Esophagus squamous epithelium (tissue), 5 donors: ENCODE results near the gene UNC5B. TPM values are rescaled to one million over a fixed set of nuclear protein-coding genes. Genes with fewer than 3 reads are reported as not detected.
A peak's percentile ranks its signal among the peaks of the same experiment; 100 is the strongest.

ENCODE experiments used
- DNase-seq: peaks from one replicate; lab custom pipeline; 2025; lab: John Stamatoyannopoulos, UW
- H3K27ac ChIP-seq, 4 donors: fragments of 200-600 bp; sonication (generic); one replicate each; pipeline ENCODE4 v1.5.1; 2016 to 2019; ENCODE audit warnings: mild to moderate bottlenecking in 1 of 4
- H3K27me3 ChIP-seq, 4 donors: fragments of 200-600 bp; sonication (generic); 1 replicate in 3 of 4; 2 replicates in 1 of 4; pipeline versions ENCODE4 v1.5.1 to v1.6.0; 2017 to 2021; ENCODE audit warnings: antibody characterized with exemption in 1 of 4
- H3K36me3 ChIP-seq, 3 donors: fragments of 200-600 bp; sonication (generic); one replicate each; pipeline ENCODE4 v1.5.1; 2016 to 2019
- H3K4me1 ChIP-seq, 3 donors: fragments of 200-600 bp; sonication (generic); one replicate each; pipeline ENCODE4 v1.5.1; 2017 to 2019
- H3K4me3 ChIP-seq, 4 donors: fragments of 200-600 bp; sonication (generic); 1 replicate in 3 of 4; 2 replicates in 1 of 4; pipeline ENCODE4 v1.5.1; 2016 to 2019; ENCODE audit warnings: mild to moderate bottlenecking in 2 of 4, moderate library complexity in 1 of 4
- H3K9me3 ChIP-seq, 3 donors: fragments of 200-600 bp; sonication (generic); one replicate each; pipeline ENCODE4 v1.5.1; 2016 to 2019
- CTCF ChIP-seq, 6 experiments: fragments of 450-650 bp in 4 of 6; fragments of 200-600 bp in 2 of 6; sonication (generic) in 2 of 6; IDR thresholded peaks; one replicate each; pipeline ENCODE4 v1.5.1; 2016 to 2019; ENCODE audit warnings: antibody characterized with exemption in 6 of 6, mild to moderate bottlenecking in 4 of 6, moderate library complexity in 4 of 6
- POLR2A ChIP-seq, 4 donors: fragments of 450-650 bp; IDR thresholded peaks; one replicate each; pipeline ENCODE4 v1.6.1; 2017; ENCODE audit warnings: antibody characterized with exemption in 4 of 4, mild to moderate bottlenecking in 4 of 4, moderate library complexity in 3 of 4
- WGBS, 2 donors: methylation state at CpG; one replicate each; pipeline ENCODE4 v1.1.5; 2018; 5-methylcytosine and 5-hydroxymethylcytosine counted together
- intact Hi-C: fragments of 100-400 bp; cut with DNase I; formaldehyde crosslinking; loops from one replicate; pipeline ENCODE4 v1.15.0; 2022
- total RNA-seq, 4 donors: library from RNA; depleted of rRNA; stranded (reverse); fragments of >200 nt; gene quantifications; one replicate each; pipeline ENCODE4 v1.1.0, GENCODE V29; 2016
- donor health status: DM: yes; HTN: yes; CAD: no.

Gene UNC5B
- total RNA-seq, 4 donors from 2014 or later: 18.9 to 48.1 (median 28.4) TPM

GRCh38 chr10:71285180-71285545 lies 72.8 kb downstream of the UNC5B start:
- intact Hi-C loops: loop anchor here (5.0 kb wide), 1 partner anchor 363 kb away; no protein-coding TSS in a partner anchor
- no CpG with 5 or more reads among the region's 11 CpGs for WGBS, 2 donors
- Histone ChIP-seq H3K9me3 (no peaks in the 10 kb centered on the region), H3K36me3 (peaks cover 4 to 100% (median 7%) of the 10 kb centered on the region in 3 donors), H3K4me1 (no peaks in the 10 kb centered on the region), H3K4me3 (no peak overlapping the region), H3K27me3 (no peaks in the 10 kb centered on the region), H3K27ac (no peak overlapping the region)
- TF ChIP-seq POLR2A (IDR thresholded peaks at IDR 0.05): no peak
- TF ChIP-seq CTCF (IDR thresholded peaks at IDR 0.05): peak; percentile 30 to 77 (median 64)
- no peak for DNase-seq

GRCh38 chr10:71285986-71286385 lies 73.6 kb downstream of the UNC5B start:
- intact Hi-C loops: loop anchor here (5.0 kb wide), 1 partner anchor 364 kb away; no protein-coding TSS in a partner anchor
- Histone ChIP-seq H3K36me3 (peaks cover 4 to 100% (median 7%) of the 10 kb centered on the region in 3 donors), H3K4me1 (no peaks in the 10 kb centered on the region), H3K27ac (no peak overlapping the region), H3K9me3 (no peaks in the 10 kb centered on the region), H3K27me3 (no peaks in the 10 kb centered on the region), H3K4me3 (no peak overlapping the region)
- TF ChIP-seq CTCF (IDR thresholded peaks at IDR 0.05) (no peak), POLR2A (IDR thresholded peaks at IDR 0.05) (no peak)
- no peak for DNase-seq
- WGBS, 2 donors: 65 to 90% methylated on average over 2 to 3 of the region's 4 CpGs

- intact Hi-C loops: loop anchor here (5.0 kb wide), 1 partner anchor 364 kb away; no protein-coding TSS in a partner anchor
- Histone ChIP-seq H3K27me3 (no peaks in the 10 kb centered on the region), H3K4me1 (no peaks in the 10 kb centered on the region), H3K36me3 (peaks cover 7 to 100% (median 12%) of the 10 kb centered on the region in 3 donors), H3K27ac (no peak overlapping the region), H3K4me3 (no peak overlapping the region), H3K9me3 (no peaks in the 10 kb centered on the region)
- DNase-seq: no peak
- 58 to 100% methylated on average over 2 to 3 of the region's 17 CpGs for WGBS, 2 donors
- TF ChIP-seq CTCF (IDR thresholded peaks at IDR 0.05): no peak
Measured at GRCh38 chr10:71286521-71287294, 74.3 kb downstream of the UNC5B start.

- Histone ChIP-seq H3K36me3 (peaks cover 2 to 100% (median 12%) of the 10 kb centered on the region in 3 donors), H3K9me3 (no peaks in the 10 kb centered on the region), H3K4me1 (no peaks in the 10 kb centered on the region), H3K27ac (no peak overlapping the region), H3K27me3 (no peaks in the 10 kb centered on the region), H3K4me3 (no peak overlapping the region)
- WGBS, 2 donors: 0 to 60% methylated on average over 1 of the region's 14 CpGs
- no peak for TF ChIP-seq POLR2A (IDR thresholded peaks at IDR 0.05)
- TF ChIP-seq CTCF (IDR thresholded peaks at IDR 0.05): no peak
- intact Hi-C loops: loop anchor here (5.0 kb wide), 1 partner anchor 365 kb away; no protein-coding TSS in a partner anchor
- no peak for DNase-seq
Measured at GRCh38 chr10:71287456-71287855, 75.1 kb downstream of the UNC5B start.

- TF ChIP-seq POLR2A (IDR thresholded peaks at IDR 0.05) (no peak), CTCF (IDR thresholded peaks at IDR 0.05) (no peak)
- H3K27ac ChIP-seq: no peak overlapping the region
- H3K27me3 ChIP-seq: no peaks in the 10 kb centered on the region
- intact Hi-C loops: loop anchor here (5.0 kb wide), 1 partner anchor 366 kb away; no protein-coding TSS in a partner anchor
- H3K9me3 ChIP-seq: no peaks in the 10 kb centered on the region
- no peak overlapping the region for H3K4me3 ChIP-seq
- H3K36me3 ChIP-seq: peaks cover 0 to 99% (median 12%) of the 10 kb centered on the region in 3 donors
- WGBS, 2 donors: 77 to 86% methylated on average over 3 of the region's 15 CpGs
- no peak for DNase-seq
- H3K4me1 ChIP-seq: peaks cover 0 to 8% (median 7%) of the 10 kb centered on the region in 3 donors
Measured at GRCh38 chr10:71288461-71288860, 76.1 kb downstream of the UNC5B start.
